Measurements from ENCODE around the gene CACNA1D.
"Not testable (repeated sequence)": the region's sequence is repeated elsewhere in the genome, so short reads cannot be mapped to it uniquely, and the experiment has no call there.

The CACNA1D gene

GRCh38 chr3:53618524-53618906 is 124.1 kb downstream of the CACNA1D start:
- no peak for DNase-seq

GRCh38 chr3:53618936-53619335 is 124.5 kb downstream of the CACNA1D start:
- DNase-seq = no peak

- DNase-seq = no peak
These were observed 129.8 kb downstream of the CACNA1D start for GRCh38 chr3:53624061-53624857.

GRCh38 chr3:53626876-53627275 is 132.5 kb downstream of the CACNA1D start:
- no peak for DNase-seq

- DNase-seq = no peak
These were observed 134.4 kb downstream of the CACNA1D start for GRCh38 chr3:53628536-53629401.

GRCh38 chr3:53629402-53629723 is 135.0 kb downstream of the CACNA1D start:
- no peak for DNase-seq

- DNase-seq = no peak
These were observed 136.1 kb downstream of the CACNA1D start for GRCh38 chr3:53630547-53630946.

- DNase-seq = no peak
These were observed 138.9 kb downstream of the CACNA1D start for GRCh38 chr3:53633197-53633787.

GRCh38 chr3:53635041-53635440 is 140.6 kb downstream of the CACNA1D start:
- no peak for DNase-seq

- DNase-seq = not testable (repeated sequence)
These were observed 144.4 kb downstream of the CACNA1D start for GRCh38 chr3:53638806-53639205.

GRCh38 chr3:53641397-53641796 is 147.0 kb downstream of the CACNA1D start:
- DNase-seq = no peak

- no peak for DNase-seq
These were observed 147.8 kb downstream of the CACNA1D start for GRCh38 chr3:53642211-53642610.

- no peak for DNase-seq
These were observed 149.3 kb downstream of the CACNA1D start for GRCh38 chr3:53643757-53644156.

- no peak for DNase-seq
These were observed 151.3 kb downstream of the CACNA1D start for GRCh38 chr3:53645754-53646153.

GRCh38 chr3:53646723-53647122 is 152.3 kb downstream of the CACNA1D start:
- no peak for DNase-seq

- DNase-seq = no peak
These were observed 155.4 kb downstream of the CACNA1D start for GRCh38 chr3:53649816-53650215.

- DNase-seq = peak; percentile 31
These were observed 156.0 kb downstream of the CACNA1D start for GRCh38 chr3:53650424-53650823.

- DNase-seq = no peak
These were observed 156.7 kb downstream of the CACNA1D start for GRCh38 chr3:53650928-53651661.

- no peak for DNase-seq
These were observed 157.5 kb downstream of the CACNA1D start for GRCh38 chr3:53651927-53652326.

GRCh38 chr3:53657651-53658050 is 163.2 kb downstream of the CACNA1D start:
- no peak for DNase-seq

GRCh38 chr3:53658613-53659193 is 164.3 kb downstream of the CACNA1D start:
- no peak for DNase-seq

GRCh38 chr3:53659996-53660395 is 165.6 kb downstream of the CACNA1D start:
- no peak for DNase-seq

- no peak for DNase-seq
These were observed 167.1 kb downstream of the CACNA1D start for GRCh38 chr3:53661480-53661879.
